PC-3 (cell line): ENCODE data around the gene TMEM171.

Source experiments
- CTCF ChIP-seq: fragments of 300-600 bp; sonication (generic); conservative IDR thresholded peaks from 2 replicates; pipeline ENCODE4 v1.5.1; 2017; ENCODE audit warnings: antibody characterized with exemption, low read depth, mild to moderate bottlenecking, low read length
- EZH2 ChIP-seq: fragments of 300-600 bp; sonication (generic); IDR thresholded peaks from one replicate; pipeline ENCODE4 v1.6.1; 2017; ENCODE audit warnings: antibody characterized with exemption, mild to moderate bottlenecking, low read length; ENCODE audit not compliant: unreplicated experiment
- EZH2phosphoT487 ChIP-seq: fragments of 300-600 bp; sonication (generic); IDR thresholded peaks from 2 replicates; pipeline ENCODE4 v1.6.1; 2018; ENCODE audit warnings: mild to moderate bottlenecking, antibody characterized with exemption, low read length, borderline replicate concordance

DNA sequence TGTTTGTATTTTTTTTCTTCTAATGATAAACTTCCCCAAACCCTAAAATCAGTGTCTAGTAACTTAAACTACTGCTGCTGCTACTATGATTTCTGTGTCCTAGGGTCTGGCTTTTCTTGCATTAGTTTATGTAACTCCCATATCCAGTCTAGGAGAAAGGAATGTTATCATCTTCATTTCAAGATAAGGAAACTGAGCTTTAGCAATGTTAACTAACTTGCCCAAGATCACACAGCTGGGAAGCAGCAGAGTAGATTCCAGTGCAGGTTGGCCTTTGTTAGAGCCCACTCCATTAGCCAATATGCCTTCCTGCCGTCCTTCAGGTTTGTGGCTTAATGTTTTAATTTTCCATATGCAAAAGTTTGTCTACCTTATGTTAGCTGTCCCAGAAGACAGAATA is 10.4 kb downstream of the TMEM171 start:
- TF ChIP-seq EZH2 = no peak
- no peak for TF ChIP-seq CTCF
- TF ChIP-seq EZH2phosphoT487 = no peak
